ENCODE results near the gene NYAP1. TPM values are rescaled to one million over a fixed set of nuclear protein-coding genes. Genes with fewer than 3 reads are reported as not detected.

NYAP1 gene
- total RNA-seq, 2 donors from 2014 or later = 0.37 to 1.5 TPM

- TF ChIP-seq CTCF (IDR thresholded peaks at IDR 0.05) = no peak
- Histone ChIP-seq H3K4me1 (peaks cover 0 to 9% of the 10 kb centered on the region in 2 donors), H3K4me3 (no peak overlapping the region), H3K36me3 (no peaks in the 10 kb centered on the region), H3K9me3 (no peaks in the 10 kb centered on the region), H3K27me3 (no peaks in the 10 kb centered on the region), H3K27ac (no peak overlapping the region)
- DNase-seq (ENCODE audit: low spot score) = no peak
Observed at GRCh38 chr7:100485471-100485876, 1.7 kb downstream of the NYAP1 start.

- Histone ChIP-seq H3K4me1 (peaks cover 0 to 9% of the 10 kb centered on the region in 2 donors), H3K36me3 (no peaks in the 10 kb centered on the region), H3K27me3 (no peaks in the 10 kb centered on the region), H3K4me3 (no peak overlapping the region), H3K9me3 (no peaks in the 10 kb centered on the region), H3K27ac (no peak overlapping the region)
- DNase-seq (ENCODE audit: low spot score) = no peak
- no peak for TF ChIP-seq CTCF (IDR thresholded peaks at IDR 0.05)
Observed at GRCh38 chr7:100486111-100486636, 2.4 kb downstream of the NYAP1 start.

- Histone ChIP-seq H3K4me1 (peaks cover 0 to 9% of the 10 kb centered on the region in 2 donors), H3K4me3 (no peak overlapping the region), H3K27ac (no peak overlapping the region), H3K9me3 (no peaks in the 10 kb centered on the region), H3K27me3 (no peaks in the 10 kb centered on the region), H3K36me3 (no peaks in the 10 kb centered on the region)
- DNase-seq (ENCODE audit: low spot score) = no peak
- TF ChIP-seq CTCF (IDR thresholded peaks at IDR 0.05) = no peak
Observed at GRCh38 chr7:100486753-100487446, 3.2 kb downstream of the NYAP1 start.

GRCh38 chr7:100488333-100489095 lies 4.8 kb downstream of the NYAP1 start:
- no peaks in the 10 kb centered on the region for H3K36me3 ChIP-seq
- no peaks in the 10 kb centered on the region for H3K9me3 ChIP-seq
- peaks cover 0 to 5% of the 10 kb centered on the region in 2 donors for H3K4me1 ChIP-seq
- H3K27ac ChIP-seq = no peak overlapping the region
- TF ChIP-seq CTCF (IDR thresholded peaks at IDR 0.05) = no peak
- H3K4me3 ChIP-seq = no peak overlapping the region
- DNase-seq (ENCODE audit: low spot score) = no peak
- H3K27me3 ChIP-seq = no peaks in the 10 kb centered on the region

- Histone ChIP-seq H3K4me1 (peaks cover 0 to 11% of the 10 kb centered on the region in 2 donors), H3K4me3 (no peak overlapping the region), H3K27me3 (no peaks in the 10 kb centered on the region), H3K27ac (no peak overlapping the region), H3K9me3 (no peaks in the 10 kb centered on the region), H3K36me3 (no peaks in the 10 kb centered on the region)
- no peak for TF ChIP-seq CTCF (IDR thresholded peaks at IDR 0.05)
- no peak for DNase-seq (ENCODE audit: low spot score)
Observed at GRCh38 chr7:100489121-100489520, 5.4 kb downstream of the NYAP1 start.

Data from right atrium auricular region (tissue), 2 donors.